Spinal cord (tissue), 10 donors: Measurements from ENCODE around the gene RRP7A. TPM values are rescaled to one million over a fixed set of nuclear protein-coding genes. Genes with fewer than 3 reads are reported as not detected.
"Not testable (repeated sequence)": the region's sequence is repeated elsewhere in the genome, so short reads cannot be mapped to it uniquely, and the experiment has no call there.

Experiments used
- DNase-seq, 6 donors: peaks; one replicate each; pipeline versions ENCODE4 v3.0.0 to v3.0.0-alpha.2; 2013 to 2015; ENCODE audit warnings: low spot score in 6 of 6, low read depth in 4 of 6
- H3K27ac ChIP-seq: one replicate; pipeline ENCODE4 v1.5.1; 2013; ENCODE audit warnings: low read depth, low read length, control low read depth
- H3K27me3 ChIP-seq: one replicate; pipeline ENCODE4 v1.6.1; 2013; ENCODE audit warnings: low read length; ENCODE audit not compliant: control insufficient read depth, insufficient read depth
- H3K36me3 ChIP-seq: one replicate; pipeline ENCODE4 v1.6.1; 2013; ENCODE audit warnings: low read length; ENCODE audit not compliant: control insufficient read depth, insufficient read depth
- H3K4me1 ChIP-seq: one replicate; pipeline ENCODE4 v1.6.1; 2013; ENCODE audit warnings: low read length; ENCODE audit not compliant: control insufficient read depth, insufficient read depth
- H3K4me3 ChIP-seq: one replicate; pipeline ENCODE4 v1.5.1; 2013; ENCODE audit warnings: low read depth, low read length, control low read depth
- H3K9me3 ChIP-seq: one replicate; pipeline ENCODE4 v1.6.1; 2013; ENCODE audit warnings: low read length; ENCODE audit not compliant: control insufficient read depth, insufficient read depth
- WGBS: methylation state at CpG from one replicate; pipeline ENCODE4 v1.1.5; 2013; ENCODE audit warnings: missing lambda C conversion rate; ENCODE audit not compliant: insufficient coverage; 5-methylcytosine and 5-hydroxymethylcytosine counted together
- polyA plus RNA-seq, 2 donors: library from polyadenylated mRNA; unstranded; fragments of 120-200 nt; gene quantifications; one replicate each; pipeline ENCODE4 v1.2.1, GENCODE V29; 2013; ENCODE audit not compliant: insufficient read length in 2 of 2
- total RNA-seq, 2 donors: library from RNA; depleted of rRNA in 1 of 2; stranded (reverse); fragments of 120-200 nt in 1 of 2; fragments of >200 nt in 1 of 2; gene quantifications; one replicate each; pipeline versions ENCODE4 v1.2.3 to v1.2.4, GENCODE V29; 2013 to 2014
- donor health status: healthy.

Gene RRP7A
- total and polyA plus RNA-seq, 4 donors = 15.7 to 46.4 (median 32.7) TPM

GRCh38 chr22:42508327-42508974 lies 11.1 kb downstream of the RRP7A start:
- H3K27ac ChIP-seq = not testable (repeated sequence)

DNA sequence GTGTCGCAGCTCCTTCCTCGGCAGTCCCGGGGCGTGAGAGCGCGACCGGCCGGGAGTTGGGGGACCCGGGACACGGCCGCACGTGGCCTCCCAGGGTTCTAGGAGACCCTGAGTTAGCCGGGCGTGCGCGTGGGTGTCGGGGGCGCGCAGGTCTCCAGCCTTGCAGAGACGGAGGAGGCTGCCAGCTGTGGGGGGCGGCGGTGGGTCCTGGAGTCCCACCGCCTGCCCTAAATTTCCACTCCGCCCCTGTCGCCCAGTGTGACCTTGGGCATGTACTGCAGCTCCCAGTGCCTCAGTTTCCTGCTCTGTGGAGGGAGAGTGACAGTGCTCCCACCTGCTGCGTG lies 18.8 kb downstream of the RRP7A start:
- H3K27me3 ChIP-seq = no peaks in the 10 kb centered on the region
- DNase-seq = no peak
- WGBS = 21% methylated on average over 26 of the region's 26 CpGs
- H3K27ac ChIP-seq = no peak overlapping the region
- H3K36me3 ChIP-seq = no peaks in the 10 kb centered on the region
- peak overlapping the region; percentile 48 for H3K4me3 ChIP-seq
- peaks cover 8% of the 10 kb centered on the region for H3K4me1 ChIP-seq
- no peaks in the 10 kb centered on the region for H3K9me3 ChIP-seq

More at GRCh38 chr22:42508327-42508974, 11.1 kb downstream of the RRP7A start:
- DNase-seq, H3K4me1 ChIP-seq, H3K9me3 ChIP-seq, H3K27me3 ChIP-seq, H3K4me3 ChIP-seq: not testable (repeated sequence)
- WGBS = 53% methylated on average over 9 of the region's 11 CpGs
- peaks cover 25% of the 10 kb centered on the region for H3K36me3 ChIP-seq

DNA sequence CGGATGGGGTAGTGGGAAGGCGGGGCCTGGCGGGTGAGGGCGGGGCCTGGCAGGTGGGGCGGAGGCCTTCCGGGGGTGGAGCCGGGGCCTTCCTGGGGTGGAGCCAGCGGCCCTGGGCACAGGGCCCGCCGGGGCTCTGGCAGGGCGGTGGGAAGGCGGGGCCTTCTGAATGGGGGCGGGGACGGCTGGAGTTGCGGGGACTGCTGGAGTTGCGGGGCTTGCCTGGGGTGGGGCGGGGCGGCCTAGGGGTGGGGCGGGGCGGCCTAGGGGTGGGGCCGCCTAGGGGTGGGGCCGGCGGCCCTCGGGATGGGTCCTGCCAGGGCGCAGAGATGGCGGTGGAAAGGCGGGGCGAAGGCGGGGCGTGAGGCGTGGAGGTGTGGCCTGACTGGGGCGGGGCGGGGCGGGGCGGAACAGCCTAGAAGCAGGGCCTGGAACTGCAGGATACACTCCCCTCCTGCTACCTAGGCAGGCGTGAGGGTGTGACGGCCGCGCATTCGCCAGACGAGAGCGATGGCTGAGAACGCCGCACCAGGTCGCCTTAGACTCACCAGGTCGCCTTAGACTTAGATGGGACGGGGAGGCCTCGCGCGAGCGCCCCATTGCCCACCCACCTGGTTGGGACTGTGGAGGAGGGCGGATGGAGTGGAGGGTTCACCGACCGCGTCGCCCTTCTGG lies 19.3 kb downstream of the RRP7A start:
- H3K27ac ChIP-seq = no peak overlapping the region
- WGBS = 5% methylated on average over 38 of the region's 56 CpGs
- H3K4me3 ChIP-seq = peak overlapping the region; percentile 48
- H3K4me1 ChIP-seq = peaks cover 8% of the 10 kb centered on the region
- peak; percentile 17 to 91 (median 43) for DNase-seq
- no peaks in the 10 kb centered on the region for H3K27me3 ChIP-seq
- H3K9me3 ChIP-seq = no peaks in the 10 kb centered on the region
- no peaks in the 10 kb centered on the region for H3K36me3 ChIP-seq

GRCh38 chr22:42499773-42500160 lies 19.8 kb downstream of the RRP7A start:
- DNase-seq, H3K9me3 ChIP-seq, H3K27ac ChIP-seq, H3K27me3 ChIP-seq, H3K36me3 ChIP-seq, H3K4me1 ChIP-seq, H3K4me3 ChIP-seq: not testable (repeated sequence)
- WGBS = 49% methylated on average over 10 of the region's 15 CpGs

GRCh38 chr22:42495533-42496141 lies 24.0 kb downstream of the RRP7A start:
- not testable (repeated sequence) for H3K9me3 ChIP-seq, H3K4me3 ChIP-seq
- WGBS = 44% methylated on average over 6 of the region's 10 CpGs

GRCh38 chr22:42493393-42493792 lies 26.2 kb downstream of the RRP7A start:
- WGBS = 38% methylated on average over 1 of the region's 6 CpGs
- peak in 1 of 6 donors; percentile 76 for DNase-seq
- no peaks in the 10 kb centered on the region for H3K27me3 ChIP-seq
- no peak overlapping the region for H3K27ac ChIP-seq
- no peaks in the 10 kb centered on the region for H3K9me3 ChIP-seq
- no peaks in the 10 kb centered on the region for H3K4me1 ChIP-seq
- no peak overlapping the region for H3K4me3 ChIP-seq
- H3K36me3 ChIP-seq = no peaks in the 10 kb centered on the region

More at GRCh38 chr22:42495533-42496141, 24.0 kb downstream of the RRP7A start:
- not testable (repeated sequence) for H3K36me3 ChIP-seq, H3K27ac ChIP-seq, H3K4me1 ChIP-seq, H3K27me3 ChIP-seq, DNase-seq

DNA sequence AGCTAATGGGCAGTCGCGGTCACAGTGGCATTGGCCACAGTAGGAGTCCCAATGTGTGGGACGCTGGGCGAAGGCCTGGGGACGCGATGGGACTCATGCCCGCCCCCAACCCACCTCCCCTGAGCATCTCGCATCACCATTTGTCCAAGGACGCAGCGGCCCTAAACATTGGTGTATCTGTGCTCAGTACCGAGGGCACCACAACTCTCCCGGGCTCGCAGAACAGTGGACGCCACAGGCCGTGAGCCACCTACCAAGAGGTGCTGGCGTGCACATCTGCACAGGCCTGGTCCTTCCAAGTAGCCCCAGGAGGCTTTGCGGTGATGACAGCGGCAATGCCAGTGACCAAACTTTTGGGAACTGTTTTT lies 27.3 kb downstream of the RRP7A start:
- no peak for DNase-seq
- Histone ChIP-seq H3K9me3 (no peaks in the 10 kb centered on the region), H3K27ac (no peak overlapping the region), H3K4me3 (no peak overlapping the region), H3K27me3 (no peaks in the 10 kb centered on the region), H3K4me1 (no peaks in the 10 kb centered on the region), H3K36me3 (no peaks in the 10 kb centered on the region)
- 95% methylated on average over 18 of the region's 18 CpGs for WGBS

GRCh38 chr22:42490243-42490832 lies 29.3 kb downstream of the RRP7A start:
- H3K9me3 ChIP-seq = no peaks in the 10 kb centered on the region
- H3K36me3 ChIP-seq = no peaks in the 10 kb centered on the region
- WGBS = no CpG with 5 or more reads among the region's 8 CpGs
- no peak for DNase-seq
- H3K27ac ChIP-seq = no peak overlapping the region
- no peaks in the 10 kb centered on the region for H3K4me1 ChIP-seq
- H3K27me3 ChIP-seq = no peaks in the 10 kb centered on the region
- no peak overlapping the region for H3K4me3 ChIP-seq

DNA sequence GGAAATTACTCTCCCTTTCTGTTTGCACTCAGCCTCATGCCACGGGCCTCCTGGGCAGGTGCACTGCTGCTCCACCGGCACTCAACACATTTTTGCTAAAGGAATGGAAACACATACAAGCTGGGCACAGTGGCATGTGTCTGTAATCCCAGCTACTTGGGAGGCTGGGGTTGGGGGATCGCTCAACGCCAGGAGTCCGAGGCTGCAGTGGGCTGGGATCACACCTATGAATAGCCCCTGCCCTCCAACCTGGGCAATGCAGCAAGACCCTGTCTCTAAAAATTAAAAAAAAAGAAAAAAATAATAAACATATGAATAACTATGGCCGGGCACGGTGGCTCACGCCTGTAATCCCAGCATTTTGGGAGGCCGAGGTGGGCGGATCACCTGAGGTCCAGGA lies 30.6 kb downstream of the RRP7A start:
- 86% methylated on average over 5 of the region's 10 CpGs for WGBS
- Histone ChIP-seq H3K27ac (no peak overlapping the region), H3K27me3 (no peaks in the 10 kb centered on the region)

More for the DNA sequence above, 30.6 kb downstream of the RRP7A start:
- Histone ChIP-seq H3K4me3 (no peak overlapping the region), H3K4me1 (no peaks in the 10 kb centered on the region), H3K36me3 (no peaks in the 10 kb centered on the region), H3K9me3 (no peaks in the 10 kb centered on the region)
- DNase-seq = no peak
